H9 (cell line): ENCODE measurements around the gene PLB1. TPM values are rescaled to one million over a fixed set of nuclear protein-coding genes. Genes with fewer than 3 reads are reported as not detected.

Experiments used
- DNase-seq: peaks from one replicate; pipeline ENCODE4 v3.0.0-alpha.2; 2017
- H2AFZ ChIP-seq: one replicate; pipeline ENCODE4 v1.6.1; 2013; ENCODE audit warnings: mild to moderate bottlenecking, low read length, control low read depth, moderate library complexity
- H2AK5ac ChIP-seq: 2 replicates; pipeline ENCODE4 v1.6.1; 2013; ENCODE audit warnings: low read length, control low read depth, mixed read lengths; ENCODE audit not compliant: insufficient read length
- H2BK120ac ChIP-seq: one replicate; pipeline ENCODE4 v1.6.1; 2013; ENCODE audit warnings: low read depth, mild to moderate bottlenecking, low read length, control low read depth, inconsistent platforms; ENCODE audit not compliant: poor library complexity, severe bottlenecking
- H2BK12ac ChIP-seq: 2 replicates; pipeline ENCODE4 v1.6.1; 2013; ENCODE audit warnings: low read length, control low read depth, mixed read lengths, low read depth; ENCODE audit not compliant: insufficient read length
- H2BK15ac ChIP-seq: 2 replicates; pipeline ENCODE4 v1.6.1; 2013; ENCODE audit warnings: low read depth, low read length, control low read depth
- H2BK20ac ChIP-seq: one replicate; pipeline ENCODE4 v1.6.1; 2013; ENCODE audit warnings: low read depth, mild to moderate bottlenecking, low read length, control low read depth, inconsistent platforms; ENCODE audit not compliant: poor library complexity, severe bottlenecking
- H2BK5ac ChIP-seq: 2 replicates; pipeline ENCODE4 v1.6.1; 2013; ENCODE audit warnings: low read length, control low read depth, mixed read lengths; ENCODE audit not compliant: insufficient read length
- H3K14ac ChIP-seq: 2 replicates; pipeline ENCODE4 v1.6.1; 2013; ENCODE audit warnings: low read length, control low read depth; ENCODE audit not compliant: insufficient read depth
- H3K18ac ChIP-seq: 2 replicates; pipeline ENCODE4 v1.6.1; 2013; ENCODE audit warnings: low read depth, mild to moderate bottlenecking, mixed read lengths, low read length, control low read depth; ENCODE audit not compliant: insufficient read length
- H3K23ac ChIP-seq: 2 replicates; pipeline ENCODE4 v1.6.1; 2013; ENCODE audit warnings: low read length, control low read depth, mixed read lengths, low read depth; ENCODE audit not compliant: insufficient read length
- H3K23me2 ChIP-seq: 2 replicates; pipeline ENCODE4 v1.6.1; 2013; ENCODE audit warnings: low read depth, mild to moderate bottlenecking, mixed read lengths, low read length, control low read depth; ENCODE audit not compliant: insufficient read length, poor library complexity, severe bottlenecking
- H3K27ac ChIP-seq: 2 replicates; pipeline ENCODE4 v1.5.1; 2013; ENCODE audit warnings: low read length, control low read depth, mixed read lengths, low read depth; ENCODE audit not compliant: insufficient read length
- H3K27me3 ChIP-seq: 2 replicates; pipeline ENCODE4 v1.6.1; 2013; ENCODE audit warnings: low read length, control low read depth, inconsistent platforms; ENCODE audit not compliant: insufficient read depth
- H3K4ac ChIP-seq: 2 replicates; pipeline ENCODE4 v1.6.1; 2013; ENCODE audit warnings: low read depth, mild to moderate bottlenecking, control low read depth, inconsistent platforms, low read length, moderate library complexity
- H3K4me1 ChIP-seq: 2 replicates; pipeline ENCODE4 v1.6.1; 2013; ENCODE audit warnings: low read length, control low read depth, inconsistent platforms; ENCODE audit not compliant: insufficient read depth
- H3K4me2 ChIP-seq: 2 replicates; pipeline ENCODE4 v1.6.1; 2013; ENCODE audit warnings: low read length, control low read depth, mixed read lengths; ENCODE audit not compliant: insufficient read length, insufficient read depth
- H3K56ac ChIP-seq: 2 replicates; pipeline ENCODE4 v1.6.1; 2013; ENCODE audit warnings: low read depth, mild to moderate bottlenecking, mixed read lengths, low read length, control low read depth; ENCODE audit not compliant: insufficient read length
- H3K79me1 ChIP-seq: 2 replicates; pipeline ENCODE4 v1.6.1; 2013; ENCODE audit warnings: low read depth, mild to moderate bottlenecking, moderate library complexity, low read length, control low read depth, inconsistent platforms; ENCODE audit not compliant: insufficient read depth, poor library complexity, severe bottlenecking
- H3K79me2 ChIP-seq: 2 replicates; pipeline ENCODE4 v1.6.1; 2013; ENCODE audit warnings: low read length, control low read depth, inconsistent platforms; ENCODE audit not compliant: insufficient read depth
- H3K9ac ChIP-seq: 2 replicates; pipeline ENCODE4 v1.6.1; 2013; ENCODE audit warnings: low read length, control low read depth, mixed read lengths; ENCODE audit not compliant: insufficient read length; ENCODE audit errors: extremely low read depth
- H3K9me3 ChIP-seq: one replicate; pipeline ENCODE4 v1.6.1; 2013; ENCODE audit warnings: low read depth, low read length, inconsistent platforms; ENCODE audit not compliant: control insufficient read depth
- H3T11ph ChIP-seq: one replicate; pipeline ENCODE4 v1.6.1; 2013; ENCODE audit warnings: mild to moderate bottlenecking, low read length, control low read depth, inconsistent platforms
- H4K20me1 ChIP-seq: one replicate; pipeline ENCODE4 v1.6.1; 2013; ENCODE audit not compliant: control insufficient read depth, insufficient read length, insufficient read depth
- H4K5ac ChIP-seq: 2 replicates; pipeline ENCODE4 v1.6.1; 2013; ENCODE audit warnings: low read depth, mild to moderate bottlenecking, mixed read lengths, low read length, control low read depth; ENCODE audit not compliant: insufficient read length
- H4K8ac ChIP-seq: replicated peaks from 2 replicates; pipeline ENCODE4 v1.6.1; 2013; ENCODE audit warnings: low read length, control low read depth, mixed read lengths, low read depth; ENCODE audit not compliant: insufficient read length
- H4K91ac ChIP-seq: 2 replicates; pipeline ENCODE4 v1.6.1; 2013; ENCODE audit warnings: low read depth, mild to moderate bottlenecking, moderate library complexity, mixed read lengths, low read length, control low read depth; ENCODE audit not compliant: insufficient read length
- H3K27ac Mint-ChIP-seq, 3 experiments: 2 replicates in 2 of 3; 3 replicates in 1 of 3; pipeline ENCODE4 v1.8.0; 2020 to 2021; ENCODE audit warnings: mixed read lengths in 3 of 3, mild to moderate bottlenecking in 1 of 3, moderate library complexity in 1 of 3
- H3K27me3 Mint-ChIP-seq: 2 replicates; pipeline ENCODE4 v1.8.0; 2021; ENCODE audit warnings: low read depth, mild to moderate bottlenecking, moderate library complexity, mixed read lengths
- H3K36me3 Mint-ChIP-seq, 3 experiments: 2 replicates in 2 of 3; 3 replicates in 1 of 3; pipeline ENCODE4 v1.8.0; 2020 to 2021; ENCODE audit warnings: low read depth in 3 of 3, mixed read lengths in 3 of 3; ENCODE audit not compliant: insufficient read depth in 1 of 3
- H3K4me1 Mint-ChIP-seq, 2 experiments: 2 replicates each; pipeline ENCODE4 v1.8.0; 2020; ENCODE audit warnings: mixed read lengths in 2 of 2
- H3K4me3 Mint-ChIP-seq, 2 experiments: 2 replicates in 1 of 2; 3 replicates in 1 of 2; pipeline ENCODE4 v1.8.0; 2020 to 2021; ENCODE audit warnings: mild to moderate bottlenecking in 2 of 2, mixed read lengths in 2 of 2, moderate library complexity in 1 of 2
- H3K9me3 Mint-ChIP-seq, 2 experiments: 2 replicates in 1 of 2; 3 replicates in 1 of 2; pipeline ENCODE4 v1.8.0; 2020; ENCODE audit warnings: mild to moderate bottlenecking in 2 of 2, mixed read lengths in 2 of 2, moderate library complexity in 1 of 2
- WGBS: extraction: QIAGEN DNeasy Blood & Tissue Kit; methylation state at CpG from one replicate; pipeline ENCODE4 v1.1.7; 2013; ENCODE audit warnings: missing lambda C conversion rate, low lambda C conversion rate, mixed read lengths; ENCODE audit not compliant: insufficient read length; ENCODE audit errors: extremely low coverage; 5-methylcytosine and 5-hydroxymethylcytosine counted together
- total RNA-seq: library from RNA; stranded (reverse); gene quantifications from 2 replicates; pipeline ENCODE4 v1.2.1, GENCODE V29; 2021
- TF ChIP-seq, protein P1 (sequence below): fragments of 200-600 bp; sonication (generic); conservative IDR thresholded peaks from 3 replicates; pipeline ENCODE4 v1.8.0; 2021; ENCODE audit warnings: antibody characterized with exemption, mild to moderate bottlenecking

PLB1 gene
- total RNA-seq, 1 experiment from 2014 or later, result not detected

DNA sequence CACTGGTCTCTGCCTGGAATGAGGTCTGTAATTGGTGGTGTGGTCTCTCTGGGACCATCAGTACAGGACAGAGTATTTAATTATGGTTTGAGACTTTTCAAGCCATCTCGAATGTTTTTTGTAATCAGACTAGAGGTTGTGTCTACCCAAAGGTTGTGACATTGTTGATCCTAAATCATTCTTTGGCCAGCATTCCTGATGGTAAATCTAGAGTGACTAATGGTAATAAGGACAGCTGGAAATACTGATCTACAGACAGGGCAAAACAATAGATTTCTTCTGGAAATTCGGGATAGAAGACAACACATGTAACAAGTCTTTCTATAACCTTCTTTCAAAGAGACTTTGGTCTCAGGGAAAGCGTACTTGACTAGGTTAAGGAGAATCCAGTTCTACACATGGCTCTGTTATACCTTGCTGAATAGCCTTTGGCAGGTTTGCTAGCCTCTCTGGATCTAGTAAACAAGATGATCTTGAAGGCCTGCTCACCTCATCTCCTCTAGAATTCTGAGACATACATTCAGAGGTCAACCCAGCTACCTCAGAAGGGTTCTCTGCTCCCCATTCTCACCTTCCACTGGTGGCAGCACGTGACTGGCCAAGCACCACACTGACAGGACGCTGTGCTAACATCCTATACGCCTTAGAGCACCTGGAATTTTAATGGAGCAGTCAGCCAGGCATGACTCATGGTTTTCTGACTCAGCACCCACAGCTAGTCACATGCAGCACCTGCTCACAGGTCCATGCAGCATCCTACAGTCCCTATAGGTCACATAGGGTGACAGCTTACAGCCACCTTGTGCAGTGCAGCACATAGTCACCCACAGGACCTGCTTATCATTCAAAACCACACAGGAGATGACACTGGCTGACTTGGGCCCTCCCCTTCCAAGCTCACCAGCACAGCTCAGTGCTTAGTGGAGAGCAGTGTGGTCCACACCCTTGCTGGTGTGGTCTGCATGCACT, 12.2 kb downstream of the PLB1 start:
- H3K4me3 Mint-ChIP-seq, result no peak overlapping the region

More for the DNA sequence above, 12.2 kb downstream of the PLB1 start:
- no peaks in the 10 kb centered on the region; a peak in 1 of 7 replicates for H3K36me3 Mint-ChIP-seq
- DNase-seq, result no peak
- TF ChIP-seq, protein P1, sequence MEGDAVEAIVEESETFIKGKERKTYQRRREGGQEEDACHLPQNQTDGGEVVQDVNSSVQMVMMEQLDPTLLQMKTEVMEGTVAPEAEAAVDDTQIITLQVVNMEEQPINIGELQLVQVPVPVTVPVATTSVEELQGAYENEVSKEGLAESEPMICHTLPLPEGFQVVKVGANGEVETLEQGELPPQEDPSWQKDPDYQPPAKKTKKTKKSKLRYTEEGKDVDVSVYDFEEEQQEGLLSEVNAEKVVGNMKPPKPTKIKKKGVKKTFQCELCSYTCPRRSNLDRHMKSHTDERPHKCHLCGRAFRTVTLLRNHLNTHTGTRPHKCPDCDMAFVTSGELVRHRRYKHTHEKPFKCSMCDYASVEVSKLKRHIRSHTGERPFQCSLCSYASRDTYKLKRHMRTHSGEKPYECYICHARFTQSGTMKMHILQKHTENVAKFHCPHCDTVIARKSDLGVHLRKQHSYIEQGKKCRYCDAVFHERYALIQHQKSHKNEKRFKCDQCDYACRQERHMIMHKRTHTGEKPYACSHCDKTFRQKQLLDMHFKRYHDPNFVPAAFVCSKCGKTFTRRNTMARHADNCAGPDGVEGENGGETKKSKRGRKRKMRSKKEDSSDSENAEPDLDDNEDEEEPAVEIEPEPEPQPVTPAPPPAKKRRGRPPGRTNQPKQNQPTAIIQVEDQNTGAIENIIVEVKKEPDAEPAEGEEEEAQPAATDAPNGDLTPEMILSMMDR, result no peak
- no peak overlapping the region for H3K23ac ChIP-seq
- H3K18ac ChIP-seq, result no peak overlapping the region
- H3K4me2 ChIP-seq, result no peak overlapping the region
- H3K27ac Mint-ChIP-seq, result no peak overlapping the region
- H4K91ac ChIP-seq, result no peak overlapping the region
- no peaks in the 10 kb centered on the region for H3K27me3 ChIP-seq
- no peak overlapping the region for H4K5ac ChIP-seq
- no peaks in the 10 kb centered on the region for H3K23me2 ChIP-seq
- H2BK5ac ChIP-seq, result no peak overlapping the region
- H2BK20ac ChIP-seq, result no peak overlapping the region
- no peak overlapping the region for H4K8ac ChIP-seq
- peaks cover 3 to 10% of the 10 kb centered on the region in 2 experiments; a peak in 3 of 5 replicates for H3K9me3 Mint-ChIP-seq
- no peak overlapping the region for H3K27ac ChIP-seq
- no peak overlapping the region for H3K14ac ChIP-seq
- no peak overlapping the region for H2BK15ac ChIP-seq
- H4K20me1 ChIP-seq, result peaks cover 2% of the 10 kb centered on the region
- H2BK12ac ChIP-seq, result no peak overlapping the region
- H3K9ac ChIP-seq, result no peak overlapping the region
- H3K79me1 ChIP-seq, result no peaks in the 10 kb centered on the region
- H3K4ac ChIP-seq, result no peak overlapping the region
- H3K27me3 Mint-ChIP-seq, result peaks cover 6% of the 10 kb centered on the region
- no peak overlapping the region for H2AFZ ChIP-seq
- H3T11ph ChIP-seq, result no peak overlapping the region
- no peaks in the 10 kb centered on the region for H3K4me1 ChIP-seq
- H3K79me2 ChIP-seq, result no peaks in the 10 kb centered on the region
- no peaks in the 10 kb centered on the region for H3K9me3 ChIP-seq
- no CpG with 5 or more reads among the region's 6 CpGs for WGBS
- no peak overlapping the region for H2AK5ac ChIP-seq
- no peaks in the 10 kb centered on the region for H3K4me1 Mint-ChIP-seq
- no peak overlapping the region for H2BK120ac ChIP-seq
- H3K56ac ChIP-seq, result no peak overlapping the region
